NCI-H526 (cell line): ENCODE results near the gene EFCAB7.

ENCODE experiments used
- DNase-seq, 2 experiments: peaks; one replicate each; lab custom pipeline; 2025; lab: John Stamatoyannopoulos, UW

Gene EFCAB7

DNA sequence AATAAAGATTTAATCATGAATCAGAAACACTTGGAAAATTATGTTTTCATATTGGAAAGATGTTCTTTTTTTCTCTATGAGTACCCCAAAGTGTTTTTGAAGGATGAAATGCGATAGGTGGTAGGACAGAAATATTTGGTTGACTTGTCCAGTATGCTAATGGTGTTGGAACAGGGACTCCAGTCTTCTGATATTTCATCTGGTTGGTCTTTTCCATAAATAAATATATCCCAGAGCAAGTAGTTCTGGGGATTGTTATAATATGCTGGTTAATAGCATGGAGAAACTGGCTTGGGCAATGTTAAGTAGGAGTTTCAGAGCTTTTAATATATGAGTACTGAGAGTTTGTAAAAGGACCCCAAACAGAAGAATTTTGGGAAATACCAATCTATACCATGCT, 78.6 kb downstream of the EFCAB7 start:
- DNase-seq, result peak; percentile 64 to 68

- DNase-seq, result no peak
Measured at GRCh38 chr1:63602629-63603028, 79.3 kb downstream of the EFCAB7 start.

- no peak for DNase-seq
Measured at GRCh38 chr1:63603810-63604209, 80.5 kb downstream of the EFCAB7 start.

DNA sequence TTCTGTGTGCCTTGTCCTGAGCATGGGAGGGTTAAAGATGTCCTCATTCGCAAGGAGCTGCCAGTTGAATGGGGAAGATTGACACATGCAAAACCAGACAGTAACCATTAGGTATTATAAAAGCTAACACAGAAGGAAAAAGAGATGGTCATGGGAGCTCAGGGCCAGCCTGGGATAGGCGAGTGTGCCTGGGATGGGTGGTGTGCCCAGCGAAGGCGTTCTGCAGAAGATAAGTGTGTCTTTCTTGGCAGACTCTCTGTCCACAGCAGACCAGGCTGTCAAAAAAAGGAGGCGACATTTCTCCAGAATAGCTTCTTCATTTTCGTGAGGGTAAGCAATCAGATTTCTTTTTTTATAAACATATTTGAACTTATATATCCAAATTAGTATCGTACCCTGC, 84.0 kb downstream of the EFCAB7 start:
- no peak for DNase-seq

DNA sequence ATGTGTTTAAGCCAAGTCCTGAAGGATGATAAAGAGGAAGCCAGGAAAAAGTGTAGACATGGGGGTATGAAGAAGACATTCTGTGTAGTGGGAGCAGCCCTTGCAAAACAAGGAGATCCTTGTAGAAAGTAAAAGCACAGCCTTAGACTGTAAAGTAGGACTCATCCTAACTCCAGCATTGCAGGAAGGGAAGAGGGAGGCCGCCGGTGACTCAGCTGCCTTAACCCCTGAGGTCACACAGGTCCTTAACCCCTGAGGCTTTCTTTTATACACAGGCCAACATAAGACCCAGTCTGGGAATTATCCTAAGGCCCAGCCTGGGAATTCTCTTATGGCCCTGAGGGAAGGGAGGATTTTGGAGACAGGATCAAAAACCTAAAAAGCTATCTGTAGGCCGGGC, 87.9 kb downstream of the EFCAB7 start:
- no peak for DNase-seq

DNA sequence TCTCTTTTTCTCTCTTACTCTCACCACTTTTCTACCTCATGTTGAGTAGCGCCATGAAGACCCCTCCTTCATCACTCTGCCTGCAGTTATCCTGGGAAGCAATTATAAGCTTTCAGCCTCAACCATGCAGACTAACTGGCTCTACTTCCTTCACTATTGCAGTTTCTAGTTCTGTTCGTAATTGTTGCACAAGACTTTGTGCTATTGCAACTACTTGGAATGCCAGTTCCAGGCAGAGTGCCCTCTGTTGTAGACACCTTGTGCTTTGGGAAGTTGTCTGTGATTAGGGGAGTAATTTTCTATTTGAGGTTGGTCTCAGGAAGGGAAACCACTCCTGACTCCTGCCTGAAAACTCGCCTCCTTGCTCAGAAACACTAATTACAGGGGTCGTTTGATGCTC, 89.2 kb downstream of the EFCAB7 start:
- no peak for DNase-seq

GRCh38 chr1:63612971-63613370, 89.6 kb downstream of the EFCAB7 start:
- DNase-seq, result no peak

- DNase-seq, result peak; percentile 32 to 75
Measured at GRCh38 chr1:63615768-63616420, 92.6 kb downstream of the EFCAB7 start.

DNA sequence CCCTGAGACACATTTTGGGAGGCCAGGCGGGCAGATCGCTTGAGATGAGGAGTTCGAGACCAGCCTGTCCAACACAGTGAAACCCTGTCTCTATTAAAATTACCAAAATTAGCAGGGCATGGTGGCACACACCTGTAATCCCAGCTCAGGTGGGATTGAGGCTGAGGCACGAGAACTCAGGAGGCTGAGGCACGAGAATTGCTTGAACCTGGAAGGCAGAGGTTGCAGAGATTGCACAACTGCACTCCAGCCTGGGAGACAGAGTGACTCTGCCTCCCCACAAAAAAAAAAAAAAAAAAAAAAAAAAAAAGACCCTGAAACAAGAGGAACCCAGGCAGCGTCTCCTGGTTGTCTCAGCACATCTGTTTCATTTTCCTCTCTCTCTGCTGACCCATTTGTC, 94.1 kb downstream of the EFCAB7 start:
- no peak for DNase-seq

- no peak for DNase-seq
Measured at GRCh38 chr1:63618011-63618410, 94.7 kb downstream of the EFCAB7 start.

GRCh38 chr1:63619558-63619957, 96.2 kb downstream of the EFCAB7 start:
- no peak for DNase-seq

- no peak for DNase-seq
Measured at GRCh38 chr1:63620671-63621070, 97.3 kb downstream of the EFCAB7 start.

- no peak for DNase-seq
Measured at GRCh38 chr1:63621075-63621474, 97.8 kb downstream of the EFCAB7 start.

DNA sequence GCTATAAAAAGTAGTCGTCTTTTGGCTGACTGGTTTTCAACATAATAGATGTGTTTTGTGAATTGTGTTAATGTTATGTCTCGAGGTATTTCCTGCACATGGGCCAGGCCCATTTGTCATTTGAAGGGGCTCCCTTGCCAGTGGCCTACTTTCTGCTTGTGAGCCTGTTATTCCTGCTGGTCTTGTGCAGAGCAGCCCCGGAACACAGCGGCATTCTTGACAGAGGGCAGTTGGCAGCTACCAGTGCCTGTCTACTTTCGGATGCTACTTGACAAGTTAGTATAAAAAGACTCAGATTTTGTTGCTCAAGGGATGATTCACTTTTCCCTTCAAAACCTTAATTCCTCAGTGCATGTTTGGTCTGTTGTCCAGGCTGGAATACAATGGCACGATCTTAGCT, 98.4 kb downstream of the EFCAB7 start:
- no peak for DNase-seq
